Keratinocyte (primary cell): Measurements from ENCODE around the gene TRDN. TPM values are rescaled to one million over a fixed set of nuclear protein-coding genes. Genes with fewer than 3 reads are reported as not detected.

Experiments
- DNase-seq: peaks from one replicate; pipeline ENCODE4 v3.0.0-alpha.2; 2011; ENCODE audit warnings: low read depth, missing footprints, low spot score
- FAIRE-seq: peaks from 2 replicates; lab custom pipeline; 2011; peaks lifted over from hg19 to GRCh38; lab: Jason Lieb, UNC
- H2AFZ ChIP-seq: 2 replicates; pipeline ENCODE4 v1.6.0; 2012; ENCODE audit warnings: low read length, control low read depth, inconsistent platforms; ENCODE audit not compliant: control insufficient read depth
- H3K27ac ChIP-seq: 2 replicates; pipeline ENCODE4 v1.5.1; 2011; ENCODE audit warnings: low read length; ENCODE audit not compliant: control insufficient read depth, insufficient read depth
- H3K27me3 ChIP-seq: 3 replicates; pipeline ENCODE4 v1.6.0; 2011; ENCODE audit warnings: low read length; ENCODE audit not compliant: control insufficient read depth, insufficient read depth; ENCODE audit errors: extremely low read depth
- H3K36me3 ChIP-seq, 2 experiments: 2 replicates in 1 of 2; 3 replicates in 1 of 2; pipeline ENCODE4 v1.5.1; 2011; ENCODE audit warnings: low read length in 2 of 2, mild to moderate bottlenecking in 1 of 2; ENCODE audit not compliant: control insufficient read depth in 2 of 2, insufficient read depth in 2 of 2; ENCODE audit errors: extremely low read depth in 1 of 2
- H3K4me1 ChIP-seq: 3 replicates; pipeline ENCODE4 v1.5.1; 2011; ENCODE audit warnings: low read length; ENCODE audit not compliant: control insufficient read depth, insufficient read depth; ENCODE audit errors: extremely low read depth
- H3K4me2 ChIP-seq: 3 replicates; pipeline ENCODE4 v1.6.0; 2011; ENCODE audit warnings: low read depth, low read length; ENCODE audit not compliant: control insufficient read depth, insufficient read depth; ENCODE audit errors: extremely low read depth
- H3K4me3 ChIP-seq, 3 experiments: fragments of 200-600 bp in 1 of 3; sonication (generic) in 1 of 3; 2 replicates in 2 of 3; 3 replicates in 1 of 3; pipeline ENCODE4 v1.5.1; 2011 to 2016; ENCODE audit warnings: low read length in 3 of 3, mild to moderate bottlenecking in 3 of 3, control low read depth in 2 of 3, inconsistent platforms in 1 of 3, low read depth in 1 of 3, mixed read lengths in 1 of 3, mixed run types in 1 of 3, moderate library complexity in 1 of 3; ENCODE audit not compliant: control insufficient read depth in 2 of 3, insufficient read depth in 2 of 3; ENCODE audit errors: extremely low read depth in 1 of 3
- H3K79me2 ChIP-seq: 2 replicates; pipeline ENCODE4 v1.6.0; 2012; ENCODE audit warnings: low read length; ENCODE audit not compliant: control insufficient read depth, insufficient read depth
- H3K9ac ChIP-seq: 3 replicates; pipeline ENCODE4 v1.6.0; 2011; ENCODE audit warnings: low read length; ENCODE audit not compliant: control insufficient read depth, insufficient read depth; ENCODE audit errors: extremely low read depth
- H3K9me1 ChIP-seq: 3 replicates; pipeline ENCODE4 v1.6.0; 2011; ENCODE audit warnings: low read length; ENCODE audit not compliant: control insufficient read depth, insufficient read depth; ENCODE audit errors: extremely low read depth
- H3K9me3 ChIP-seq: 2 replicates; pipeline ENCODE4 v1.5.1; 2012; ENCODE audit warnings: low read depth, low read length; ENCODE audit not compliant: control insufficient read depth
- H4K20me1 ChIP-seq: 3 replicates; pipeline ENCODE4 v1.6.0; 2011; ENCODE audit warnings: low read length; ENCODE audit not compliant: control insufficient read depth, insufficient read depth; ENCODE audit errors: extremely low read depth
- CTCF ChIP-seq, 3 experiments: IDR thresholded peaks in 1 of 3; conservative IDR thresholded peaks in 1 of 3; optimal IDR thresholded peaks in 1 of 3; 2 replicates in 2 of 3; 3 replicates in 1 of 3; pipeline versions ENCODE3 to v1.5.1; 2011; ENCODE audit warnings: low read length in 3 of 3, mild to moderate bottlenecking in 3 of 3, moderate library complexity in 2 of 3, control low read depth in 1 of 3, inconsistent platforms in 1 of 3; ENCODE audit not compliant: insufficient read depth in 2 of 3; ENCODE audit errors: extremely low read depth in 1 of 3
- EZH2 ChIP-seq: IDR thresholded peaks from one replicate; pipeline ENCODE4 v1.6.1; 2012; ENCODE audit warnings: inconsistent platforms, mild to moderate bottlenecking, low read length, moderate library complexity
- dilution Hi-C: fragments of 300-500 bp; cut with MboI; formaldehyde crosslinking; loops from one replicate; pipeline ENCODE4 v1.7.0; 2020; ENCODE audit warnings: low sequenced_read_pairs; ENCODE audit not compliant: extremely low pct_ligation_motif_present
- polyA plus RNA-seq, 5 experiments: library from polyadenylated mRNA; depleted of rRNA in 3 of 5; stranded (reverse) in 3 of 5; stranded (forward) in 1 of 5; unstranded in 1 of 5; fragments of >200 nt; gene quantifications; 1 replicate in 1 of 5; 2 replicates in 3 of 5; 3 replicates in 1 of 5; pipeline versions ENCODE4 v1.2.1 to v1.2.3, GENCODE V29; 2011 to 2012; ENCODE audit warnings: missing spikeins in 2 of 5, low read depth in 1 of 5, low replicate concordance in 1 of 5

The TRDN gene
- polyA plus RNA-seq, 1 donor (not counting 4 experiments of a cell fraction or from before 2014, with no cell fraction given): not detected

DNA sequence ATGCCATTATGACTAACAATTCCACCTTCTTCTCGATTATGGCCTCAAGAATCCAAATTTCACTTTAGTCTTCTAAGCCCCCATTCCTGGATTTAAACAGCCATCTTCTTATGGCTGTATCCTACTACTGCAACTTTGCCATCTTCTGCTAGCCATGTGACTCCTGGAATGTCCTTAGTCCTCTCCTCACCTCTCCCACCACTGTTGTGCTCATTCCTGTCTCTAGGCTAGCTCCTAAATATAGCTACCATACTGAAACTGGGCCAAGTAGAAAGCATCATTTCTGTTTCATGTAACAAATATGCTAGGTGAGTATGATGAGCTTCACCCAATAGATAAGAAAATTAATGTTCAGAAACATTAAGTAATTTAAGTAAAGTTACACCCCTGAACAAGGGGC, 327.6 kb downstream of the TRDN start:
- no peak overlapping the region for H3K4me2 ChIP-seq
- no peak overlapping the region for H3K27ac ChIP-seq
- dilution Hi-C loops: no loop called here
- no peaks in the 10 kb centered on the region for H4K20me1 ChIP-seq
- H2AFZ ChIP-seq: no peak overlapping the region
- H3K36me3 ChIP-seq: no peaks in the 10 kb centered on the region
- H3K27me3 ChIP-seq: no peaks in the 10 kb centered on the region
- TF ChIP-seq EZH2: no peak
- no peak for TF ChIP-seq CTCF (optimal IDR thresholded peaks at IDR 0.05 in 1 of 3, IDR thresholded peaks at IDR 0.05 in 1 of 3, conservative IDR thresholded peaks at IDR 0.05 in 1 of 3; ENCODE audit: extremely low read depth in 1 of 3, insufficient read depth in 2 of 3, low read length in 3 of 3)
- H3K9ac ChIP-seq: no peak overlapping the region
- no peak overlapping the region for H3K4me3 ChIP-seq
- FAIRE-seq: no peak
- DNase-seq: no peak
- H3K9me3 ChIP-seq: no peaks in the 10 kb centered on the region
- H3K79me2 ChIP-seq: no peaks in the 10 kb centered on the region
- H3K4me1 ChIP-seq: no peaks in the 10 kb centered on the region
- no peaks in the 10 kb centered on the region for H3K9me1 ChIP-seq

- dilution Hi-C loops: no loop called here
- Histone ChIP-seq H3K9ac (no peak overlapping the region), H3K27ac (no peak overlapping the region), H3K36me3 (no peaks in the 10 kb centered on the region), H3K4me2 (no peak overlapping the region), H3K79me2 (no peaks in the 10 kb centered on the region), H4K20me1 (no peaks in the 10 kb centered on the region), H3K4me3 (no peak overlapping the region), H3K27me3 (no peaks in the 10 kb centered on the region), H3K4me1 (no peaks in the 10 kb centered on the region), H2AFZ (no peak overlapping the region), H3K9me3 (no peaks in the 10 kb centered on the region), H3K9me1 (no peaks in the 10 kb centered on the region)
- TF ChIP-seq CTCF (optimal IDR thresholded peaks at IDR 0.05 in 1 of 3, IDR thresholded peaks at IDR 0.05 in 1 of 3, conservative IDR thresholded peaks at IDR 0.05 in 1 of 3; ENCODE audit: extremely low read depth in 1 of 3, insufficient read depth in 2 of 3, low read length in 3 of 3): no peak
- no peak for TF ChIP-seq EZH2
- no peak for DNase-seq
- no peak for FAIRE-seq
Measured at GRCh38 chr6:123306334-123306733, 330.4 kb downstream of the TRDN start.
